Loucy (cell line): ENCODE data around the gene PPIE.
A peak's percentile ranks its signal among the peaks of the same experiment; 100 is the strongest.

Source experiments
- H2AFZ ChIP-seq: fragments of 200-600 bp; sonication (generic); 2 replicates; pipeline ENCODE4 v1.6.0; 2016; ENCODE audit warnings: antibody characterized with exemption, mild to moderate bottlenecking, low read length, moderate library complexity
- H3F3A ChIP-seq: fragments of 200-600 bp; 2 replicates; pipeline ENCODE4 v1.6.0; 2016; ENCODE audit warnings: antibody characterized with exemption, low read depth, mild to moderate bottlenecking
- H3K27me3 ChIP-seq: fragments of 200-600 bp; sonication (generic); 2 replicates; pipeline ENCODE4 v1.6.1; 2014; ENCODE audit warnings: low read length, mild to moderate bottlenecking; ENCODE audit not compliant: insufficient read depth, poor library complexity, severe bottlenecking
- H3K36me3 ChIP-seq: fragments of 200-600 bp; sonication (generic); 2 replicates; pipeline ENCODE4 v1.6.1; 2016; ENCODE audit warnings: low read length; ENCODE audit not compliant: insufficient read depth
- H3K4me1 ChIP-seq: fragments of 200-600 bp; sonication (generic); 2 replicates; pipeline ENCODE4 v1.5.1; 2014; ENCODE audit warnings: low read length, mild to moderate bottlenecking; ENCODE audit not compliant: insufficient read depth, poor library complexity, severe bottlenecking
- H3K4me2 ChIP-seq: fragments of 200-600 bp; sonication (generic); 2 replicates; pipeline ENCODE4 v1.6.0; 2014; ENCODE audit warnings: antibody characterized with exemption, low read length, low read depth, mild to moderate bottlenecking; ENCODE audit not compliant: poor library complexity, severe bottlenecking
- H3K4me3 ChIP-seq: fragments of 200-600 bp; sonication (generic); 2 replicates; pipeline ENCODE4 v1.5.1; 2014; ENCODE audit warnings: low read length, mild to moderate bottlenecking, mixed read lengths; ENCODE audit not compliant: poor library complexity, severe bottlenecking
- H3K79me2 ChIP-seq: fragments of 200-600 bp; sonication (generic); 2 replicates; pipeline ENCODE4 v1.6.1; 2014; ENCODE audit warnings: low read length; ENCODE audit not compliant: insufficient read depth
- H3K9ac ChIP-seq: fragments of 200-600 bp; sonication (generic); 2 replicates; pipeline ENCODE4 v1.6.0; 2014; ENCODE audit warnings: mild to moderate bottlenecking, low read depth, low read length, moderate library complexity; ENCODE audit not compliant: poor library complexity, severe bottlenecking
- H3K9me2 ChIP-seq: fragments of 200-600 bp; sonication (generic); replicated peaks from 2 replicates; pipeline ENCODE4 v1.6.1; 2016; ENCODE audit warnings: low read depth, low read length, mixed read lengths
- H3K9me3 ChIP-seq: fragments of 200-600 bp; sonication (generic); 2 replicates; pipeline ENCODE4 v1.6.1; 2014; ENCODE audit warnings: mild to moderate bottlenecking, antibody characterized with exemption, low read length, low read depth; ENCODE audit not compliant: insufficient read depth
- H4K20me1 ChIP-seq: fragments of 200-600 bp; sonication (generic); 2 replicates; pipeline ENCODE4 v1.6.0; 2014; ENCODE audit warnings: antibody characterized with exemption, low read length, mild to moderate bottlenecking; ENCODE audit not compliant: insufficient read depth, poor library complexity, severe bottlenecking
- CTCF ChIP-seq: fragments of 200-600 bp; sonication (generic); conservative IDR thresholded peaks from 2 replicates; pipeline ENCODE4 v1.5.1; 2014; ENCODE audit warnings: mild to moderate bottlenecking, antibody characterized with exemption, low read length
- EZH2phosphoT487 ChIP-seq: fragments of 200-600 bp; IDR thresholded peaks from 2 replicates; pipeline ENCODE4 v1.6.1; 2018; ENCODE audit warnings: antibody characterized with exemption, mild to moderate bottlenecking, moderate library complexity, borderline replicate concordance

PPIE gene

GRCh38 chr1:39738622-39739366 lies at the start of gene PPIE:
Gene PPIE (plus strand): TSS chr1:39738882. CDS start chr1:39738901, 19 bp downstream.
- H3K36me3 ChIP-seq, result peaks cover 5% of the 10 kb centered on the region
- H3K27me3 ChIP-seq, result peaks cover 19% of the 10 kb centered on the region
- H3K79me2 ChIP-seq, result peaks cover 17% of the 10 kb centered on the region
- H3K4me1 ChIP-seq, result peaks cover 19% of the 10 kb centered on the region
- H3K9me2 ChIP-seq, result no peaks in the 10 kb centered on the region
- peak within 1 kb of the TSS; percentile 79 for H3K9ac ChIP-seq
- H4K20me1 ChIP-seq, result no peaks in the 10 kb centered on the region
- H2AFZ ChIP-seq, result peak within 1 kb of the TSS; percentile 69
- H3K9me3 ChIP-seq, result no peaks in the 10 kb centered on the region
- H3F3A ChIP-seq, result no peaks in the 10 kb centered on the region
- no peak for TF ChIP-seq CTCF
- TF ChIP-seq EZH2phosphoT487, result no peak
- peak within 1 kb of the TSS; percentile 85 for H3K4me3 ChIP-seq
- H3K4me2 ChIP-seq, result peak within 1 kb of the TSS; percentile 94

DNA sequence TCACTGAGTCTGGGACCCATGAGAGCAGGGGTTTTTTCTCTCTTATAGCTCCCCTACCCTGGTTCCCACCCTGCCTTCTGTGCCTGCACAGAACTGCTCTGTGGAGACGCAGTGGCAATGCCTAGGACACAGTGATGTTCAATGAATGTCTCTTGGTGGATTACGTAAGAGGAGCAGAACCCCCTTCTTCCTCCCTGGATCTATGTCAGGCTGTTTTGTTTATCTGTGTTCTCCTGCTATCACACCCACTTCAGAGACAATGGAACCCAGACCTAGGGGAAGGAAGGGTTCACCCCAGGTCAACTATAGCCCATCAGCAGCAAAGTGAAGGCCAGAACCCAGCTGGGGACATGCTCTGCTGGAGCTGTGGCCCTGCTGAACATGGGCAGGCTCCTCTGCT lies 49.5 kb upstream of the PPIE start:
- H3K27me3 ChIP-seq, result no peaks in the 10 kb centered on the region

GRCh38 chr1:39689635-39690034 lies 49.0 kb upstream of the PPIE start:
- H3K9me3 ChIP-seq, result no peaks in the 10 kb centered on the region
- no peaks in the 10 kb centered on the region for H3K9me2 ChIP-seq
- H3K4me2 ChIP-seq, result no peak overlapping the region
- no peak overlapping the region for H3K4me3 ChIP-seq
- no peak overlapping the region for H3K9ac ChIP-seq
- no peaks in the 10 kb centered on the region for H3K27me3 ChIP-seq
- H3K79me2 ChIP-seq, result no peaks in the 10 kb centered on the region
- H2AFZ ChIP-seq, result no peak overlapping the region
- H4K20me1 ChIP-seq, result no peaks in the 10 kb centered on the region
- no peaks in the 10 kb centered on the region for H3K36me3 ChIP-seq
- TF ChIP-seq EZH2phosphoT487 (no peak), CTCF (no peak)
- no peaks in the 10 kb centered on the region for H3F3A ChIP-seq
- H3K4me1 ChIP-seq, result no peaks in the 10 kb centered on the region

More for the DNA sequence above, 49.5 kb upstream of the PPIE start:
- Histone ChIP-seq H4K20me1 (no peaks in the 10 kb centered on the region), H3K9me3 (no peaks in the 10 kb centered on the region), H3K4me3 (no peak overlapping the region), H3K9me2 (no peaks in the 10 kb centered on the region), H3K79me2 (no peaks in the 10 kb centered on the region), H3K36me3 (no peaks in the 10 kb centered on the region), H2AFZ (no peak overlapping the region), H3K9ac (no peak overlapping the region), H3K4me2 (no peak overlapping the region), H3K4me1 (no peaks in the 10 kb centered on the region), H3F3A (no peaks in the 10 kb centered on the region)
- TF ChIP-seq CTCF, result no peak
- no peak for TF ChIP-seq EZH2phosphoT487
